Nephron (organoid): ENCODE results near the gene CARD14.

Source experiments
- H3K27ac Mint-ChIP-seq, 3 experiments: 2 replicates each; pipeline ENCODE4 v1.8.0; 2020; ENCODE audit warnings: mixed read lengths in 3 of 3, mild to moderate bottlenecking in 2 of 3, moderate library complexity in 1 of 3
- H3K27me3 Mint-ChIP-seq: 2 replicates; pipeline ENCODE4 v1.8.0; 2021; ENCODE audit warnings: low read depth, mild to moderate bottlenecking, moderate library complexity, mixed read lengths
- H3K36me3 Mint-ChIP-seq: 2 replicates; pipeline ENCODE4 v1.8.0; 2020; ENCODE audit warnings: low read depth, mixed read lengths
- H3K4me1 Mint-ChIP-seq: 2 replicates; pipeline ENCODE4 v1.8.0; 2020; ENCODE audit warnings: mixed read lengths
- H3K4me3 Mint-ChIP-seq, 3 experiments: 2 replicates each; pipeline ENCODE4 v1.8.0; 2020; ENCODE audit warnings: mild to moderate bottlenecking in 3 of 3, mixed read lengths in 3 of 3, moderate library complexity in 2 of 3
- H3K9me3 Mint-ChIP-seq: 2 replicates; pipeline ENCODE4 v1.8.0; 2020; ENCODE audit warnings: mixed read lengths
- TF ChIP-seq, protein P1 (sequence below), 3 experiments: fragments of 200-600 bp; sonication (generic); IDR thresholded peaks; one replicate each; pipeline ENCODE4 v1.5.0; 2021; ENCODE audit warnings: antibody characterized with exemption in 3 of 3; ENCODE audit not compliant: unreplicated experiment in 3 of 3

Gene CARD14

DNA sequence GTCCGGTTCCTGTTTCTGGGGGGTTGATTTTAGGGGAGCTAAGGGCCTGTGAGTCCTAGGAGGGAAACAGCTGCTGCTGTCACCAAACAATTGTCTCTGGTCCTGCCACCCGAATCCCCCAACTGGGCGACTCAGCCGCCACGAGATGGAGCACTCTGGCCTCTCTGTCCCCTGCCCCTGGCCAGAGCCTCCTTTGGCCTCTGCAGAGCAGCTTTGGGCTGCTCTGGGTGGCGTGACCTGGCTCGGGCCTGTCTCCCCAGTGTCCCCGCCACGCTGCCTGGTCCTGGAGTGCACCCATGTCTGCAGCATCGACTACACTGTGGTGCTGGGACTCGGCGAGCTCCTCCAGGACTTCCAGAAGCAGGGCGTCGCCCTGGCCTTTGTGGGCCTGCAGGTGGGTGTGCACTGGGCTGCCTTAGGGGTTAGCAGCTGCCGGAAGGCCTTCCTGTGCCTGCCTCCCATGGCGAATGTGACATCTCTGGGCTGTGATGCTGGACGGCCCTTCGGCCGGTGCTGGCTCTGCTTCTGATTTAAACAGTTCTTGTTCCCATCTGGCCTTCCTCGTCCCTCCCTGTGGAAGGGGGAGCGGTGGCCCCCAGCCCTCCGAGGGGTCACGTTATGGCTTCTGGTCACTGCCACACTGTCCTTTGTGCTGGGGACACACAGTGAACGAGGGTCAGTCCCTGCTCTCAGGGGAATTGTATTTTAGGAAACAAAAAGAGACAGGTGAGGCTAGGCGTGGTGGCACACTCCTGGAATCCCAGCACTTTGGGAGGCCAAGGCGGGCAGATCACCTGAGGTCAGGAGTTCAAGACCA, 79.3 kb downstream of the CARD14 start:
- Mint-ChIP-seq H3K9me3 (no peaks in the 10 kb centered on the region), H3K4me3 (no peak overlapping the region), H3K27me3 (no peaks in the 10 kb centered on the region), H3K4me1 (no peaks in the 10 kb centered on the region), H3K36me3 (peaks cover 12% of the 10 kb centered on the region), H3K27ac (no peak overlapping the region)
- TF ChIP-seq, protein P1, sequence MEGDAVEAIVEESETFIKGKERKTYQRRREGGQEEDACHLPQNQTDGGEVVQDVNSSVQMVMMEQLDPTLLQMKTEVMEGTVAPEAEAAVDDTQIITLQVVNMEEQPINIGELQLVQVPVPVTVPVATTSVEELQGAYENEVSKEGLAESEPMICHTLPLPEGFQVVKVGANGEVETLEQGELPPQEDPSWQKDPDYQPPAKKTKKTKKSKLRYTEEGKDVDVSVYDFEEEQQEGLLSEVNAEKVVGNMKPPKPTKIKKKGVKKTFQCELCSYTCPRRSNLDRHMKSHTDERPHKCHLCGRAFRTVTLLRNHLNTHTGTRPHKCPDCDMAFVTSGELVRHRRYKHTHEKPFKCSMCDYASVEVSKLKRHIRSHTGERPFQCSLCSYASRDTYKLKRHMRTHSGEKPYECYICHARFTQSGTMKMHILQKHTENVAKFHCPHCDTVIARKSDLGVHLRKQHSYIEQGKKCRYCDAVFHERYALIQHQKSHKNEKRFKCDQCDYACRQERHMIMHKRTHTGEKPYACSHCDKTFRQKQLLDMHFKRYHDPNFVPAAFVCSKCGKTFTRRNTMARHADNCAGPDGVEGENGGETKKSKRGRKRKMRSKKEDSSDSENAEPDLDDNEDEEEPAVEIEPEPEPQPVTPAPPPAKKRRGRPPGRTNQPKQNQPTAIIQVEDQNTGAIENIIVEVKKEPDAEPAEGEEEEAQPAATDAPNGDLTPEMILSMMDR (IDR thresholded peaks at IDR 0.05; ENCODE audit: unreplicated experiment in 3 of 3) = no peak

DNA sequence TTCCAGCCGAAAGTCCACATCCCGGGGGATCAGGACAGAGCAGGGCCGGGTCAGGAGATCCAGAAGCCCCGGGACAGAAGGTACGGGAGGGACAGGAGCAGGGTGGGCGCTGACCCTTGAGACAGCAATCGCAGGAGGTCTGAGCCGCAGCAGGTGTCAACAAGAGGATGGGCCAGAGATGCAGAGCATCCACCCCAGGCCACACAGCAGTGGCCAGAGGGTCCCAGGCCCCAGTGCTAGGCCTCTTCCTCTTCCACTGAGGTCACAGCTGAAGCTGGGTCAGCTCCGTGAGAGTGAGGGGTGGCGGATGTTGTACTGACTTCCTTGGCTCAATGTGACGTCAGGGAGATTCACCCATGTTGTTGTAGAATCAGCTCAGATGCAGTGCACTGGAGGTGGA, 82.1 kb downstream of the CARD14 start:
- Mint-ChIP-seq H3K27me3 (no peaks in the 10 kb centered on the region), H3K36me3 (peaks cover 3% of the 10 kb centered on the region), H3K4me3 (no peak overlapping the region), H3K9me3 (no peaks in the 10 kb centered on the region), H3K4me1 (no peaks in the 10 kb centered on the region), H3K27ac (no peak overlapping the region)
- TF ChIP-seq, protein P1 (IDR thresholded peaks at IDR 0.05; ENCODE audit: unreplicated experiment in 3 of 3) = no peak

DNA sequence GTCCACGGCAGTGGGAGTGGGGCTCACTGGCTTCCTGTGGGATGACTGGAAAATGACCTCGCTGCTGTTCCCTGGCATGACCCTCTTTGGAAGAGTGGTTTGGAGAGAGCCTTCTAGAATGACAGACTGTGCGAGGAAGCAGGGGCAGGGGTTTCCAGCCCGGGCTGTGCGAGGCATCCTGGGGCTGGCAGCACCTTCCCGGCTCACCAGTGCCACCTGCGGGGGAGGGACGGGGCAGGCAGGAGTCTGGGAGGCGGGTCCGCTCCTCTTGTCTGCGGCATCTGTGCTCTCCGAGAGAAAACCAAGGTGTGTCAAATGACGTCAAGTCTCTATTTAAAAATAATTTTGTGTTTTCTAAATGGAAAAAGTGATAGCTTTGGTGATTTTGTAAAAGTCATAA, 83.0 kb downstream of the CARD14 start:
- peaks cover 5% of the 10 kb centered on the region for H3K4me1 Mint-ChIP-seq
- no peaks in the 10 kb centered on the region for H3K27me3 Mint-ChIP-seq
- peaks cover 3% of the 10 kb centered on the region for H3K36me3 Mint-ChIP-seq
- H3K4me3 Mint-ChIP-seq = no peak overlapping the region
- no peak overlapping the region for H3K27ac Mint-ChIP-seq
- H3K9me3 Mint-ChIP-seq = no peaks in the 10 kb centered on the region
- TF ChIP-seq, protein P1 (IDR thresholded peaks at IDR 0.05; ENCODE audit: unreplicated experiment in 3 of 3) = peak; percentile 23 to 38 (median 34)

DNA sequence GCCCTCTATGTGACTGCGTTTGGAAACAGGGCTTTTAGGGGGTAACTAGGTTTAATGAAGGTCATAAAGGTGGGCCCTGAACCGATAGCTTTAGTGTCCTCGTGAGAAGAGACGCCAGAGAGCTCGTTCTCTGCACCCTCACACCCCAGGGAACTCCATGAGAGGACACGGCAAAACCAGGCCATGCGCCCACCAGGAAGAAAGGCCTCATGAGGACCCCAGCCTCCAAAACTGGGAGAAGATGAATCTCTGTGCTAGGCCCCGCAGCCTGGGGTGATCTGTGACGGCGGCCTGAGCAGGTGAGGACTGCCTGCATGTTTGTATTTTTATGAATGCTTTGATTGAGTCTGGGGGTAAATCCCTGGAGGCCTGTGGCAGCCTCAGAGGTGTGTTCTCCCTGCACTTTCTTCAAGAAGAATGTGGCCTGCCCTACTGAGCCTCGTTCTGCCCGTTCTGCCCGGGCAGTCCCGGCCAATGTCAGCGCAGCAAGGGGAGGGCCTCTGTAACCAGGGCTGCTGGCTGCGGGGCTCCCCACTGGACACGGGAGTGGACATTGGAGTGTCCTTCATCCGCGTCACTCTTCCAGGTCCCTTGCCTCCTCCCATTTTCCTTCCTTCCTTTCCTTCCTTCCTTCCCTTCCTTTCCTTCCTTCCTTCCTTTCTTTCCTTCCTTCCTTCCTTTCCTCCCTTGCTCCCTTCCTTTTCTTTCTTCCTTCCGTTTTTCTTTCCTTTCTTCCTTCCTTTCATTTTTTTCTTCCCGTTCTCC, 84.0 kb downstream of the CARD14 start:
- Mint-ChIP-seq H3K27me3 (no peaks in the 10 kb centered on the region), H3K4me3 (no peak overlapping the region), H3K9me3 (no peaks in the 10 kb centered on the region), H3K27ac (peak overlapping the region; percentile 79 to 91 (median 89)), H3K36me3 (peaks cover 3% of the 10 kb centered on the region), H3K4me1 (peaks cover 9% of the 10 kb centered on the region)
- TF ChIP-seq, protein P1 (IDR thresholded peaks at IDR 0.05; ENCODE audit: unreplicated experiment in 3 of 3) = no peak

DNA sequence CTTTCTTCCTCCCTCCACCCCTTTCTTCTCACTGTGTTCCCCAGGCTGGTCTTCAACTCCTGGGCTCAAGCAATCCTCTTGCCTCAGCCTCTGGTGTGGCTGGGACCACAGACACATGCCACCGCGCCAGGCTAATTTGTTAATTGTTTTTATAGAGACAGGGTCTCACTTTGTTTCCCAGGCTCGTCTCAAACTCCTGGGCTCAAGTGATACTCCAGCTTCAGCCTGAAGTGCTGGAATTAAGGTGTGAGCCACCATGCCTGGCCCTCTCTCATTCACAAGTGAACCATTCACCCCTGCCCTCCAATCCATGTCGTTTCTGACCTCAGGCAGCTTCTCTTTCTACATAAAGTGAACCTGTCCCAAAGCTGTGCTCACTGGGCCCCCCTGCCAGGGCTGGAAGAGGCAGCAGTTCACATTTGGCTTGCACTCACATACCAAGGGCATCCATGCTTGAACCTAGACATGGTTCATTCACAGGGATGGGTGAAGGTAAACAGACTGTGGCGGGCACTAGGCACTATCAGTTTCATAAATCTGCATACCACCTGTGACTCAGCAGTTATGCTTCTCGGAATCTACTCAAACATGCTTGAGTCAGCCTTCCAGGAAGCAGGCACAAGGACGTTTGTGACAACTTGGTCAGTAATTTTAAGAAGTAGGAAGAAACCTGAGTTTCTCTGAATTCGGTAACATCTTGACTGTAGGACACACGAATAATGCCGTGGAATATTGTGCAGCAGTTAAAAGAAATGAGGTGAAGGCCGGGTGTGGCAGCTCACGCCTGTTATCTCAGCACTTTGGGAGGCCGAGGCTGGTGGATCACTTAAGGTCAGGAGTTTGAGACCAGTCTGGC, 84.8 kb downstream of the CARD14 start:
- H3K36me3 Mint-ChIP-seq = peaks cover 3% of the 10 kb centered on the region
- H3K4me3 Mint-ChIP-seq = no peak overlapping the region
- no peaks in the 10 kb centered on the region for H3K27me3 Mint-ChIP-seq
- H3K27ac Mint-ChIP-seq = peak overlapping the region; percentile 79 to 91 (median 89)
- TF ChIP-seq, protein P1 (IDR thresholded peaks at IDR 0.05; ENCODE audit: unreplicated experiment in 3 of 3) = no peak
- H3K9me3 Mint-ChIP-seq = no peaks in the 10 kb centered on the region
- peaks cover 9% of the 10 kb centered on the region for H3K4me1 Mint-ChIP-seq
